Adrenal gland (tissue), 12 donors: Measurements from ENCODE around the gene CIAO3. TPM values are rescaled to one million over a fixed set of nuclear protein-coding genes. Genes with fewer than 3 reads are reported as not detected.

Source experiments
- DNase-seq, 7 donors: peaks; one replicate each; pipeline ENCODE4 v3.0.0-alpha.2; 2019 to 2020
- H3K27ac ChIP-seq, 5 donors: fragments of 200-600 bp; sonication (generic) in 4 of 5; 1 replicate in 3 of 5; 2 replicates in 2 of 5; pipeline versions ENCODE4 v1.5.1 to v1.8.0; 2016 to 2020; ENCODE audit warnings: mild to moderate bottlenecking in 1 of 5
- H3K27me3 ChIP-seq: fragments of 200-600 bp; 2 replicates; pipeline ENCODE4 v1.8.0; 2021
- H3K36me3 ChIP-seq, 2 donors: fragments of 200-600 bp; replicated peaks in 1 of 2; 1 replicate in 1 of 2; 2 replicates in 1 of 2; pipeline versions ENCODE4 v1.5.1 to v1.8.0; 2018 to 2022
- H3K4me1 ChIP-seq, 2 donors: fragments of 200-600 bp; replicated peaks in 1 of 2; 1 replicate in 1 of 2; 2 replicates in 1 of 2; pipeline versions ENCODE4 v1.5.1 to v1.8.0; 2018 to 2021
- H3K4me3 ChIP-seq, 4 donors: fragments of 200-600 bp; sonication (generic) in 3 of 4; one replicate each; pipeline ENCODE4 v1.5.1; 2016 to 2018
- H3K9me3 ChIP-seq, 3 donors: fragments of 200-600 bp; sonication (generic) in 1 of 3; replicated peaks in 1 of 3; 1 replicate in 2 of 3; 2 replicates in 1 of 3; pipeline versions ENCODE4 v1.5.1 to v1.8.0; 2016 to 2021
- CTCF ChIP-seq, 6 experiments: fragments of 450-650 bp in 4 of 6; fragments of 200-600 bp in 2 of 6; sonication (generic) in 1 of 6; IDR thresholded peaks; 1 replicate in 5 of 6; 2 replicates in 1 of 6; pipeline versions ENCODE4 v1.5.1 to v1.8.0; 2016 to 2021; ENCODE audit warnings: antibody characterized with exemption in 6 of 6, mild to moderate bottlenecking in 2 of 6, moderate library complexity in 1 of 6
- POLR2A ChIP-seq, 2 donors: fragments of 450-650 bp; IDR thresholded peaks; one replicate each; pipeline ENCODE4 v1.6.1; 2017; ENCODE audit warnings: antibody characterized with exemption in 2 of 2, mild to moderate bottlenecking in 2 of 2, moderate library complexity in 1 of 2
- WGBS, 4 donors: extraction: QIAGEN DNeasy Blood & Tissue Kit in 2 of 4; methylation state at CpG; one replicate each; pipeline versions ENCODE4 v1.1.5 to v1.1.7; 2013 to 2017; 5-methylcytosine and 5-hydroxymethylcytosine counted together
- intact Hi-C, 2 donors: fragments of 100-400 bp; cut with DNase I; formaldehyde crosslinking; loops; one replicate each; pipeline versions ENCODE4 v1.14.1 to v1.15.0; 2022 to 2023
- polyA plus RNA-seq, 3 donors: library from polyadenylated mRNA; stranded (reverse); fragments of 200-250 nt in 2 of 3; fragments of 350-450 nt in 1 of 3; fragmentation: Illumina TruSeq in 1 of 3; extraction: RNeasy Lipid Tissue Mini Kit (QIAGEN cat#74804) in 1 of 3; gene quantifications; one replicate each; pipeline ENCODE4 v1.2.3, GENCODE V29; 2013 to 2014
- total RNA-seq, 9 donors: library from RNA; depleted of rRNA in 4 of 9; stranded (reverse); fragments of >200 nt in 4 of 9; fragments of 120-200 nt in 1 of 9; fragmentation: NEBNext Ultra II Directional in 1 of 9; extraction: Animal tissue kit (Norgen Biotek cat#: 25700) in 1 of 9; gene quantifications; one replicate each; pipeline versions ENCODE4 v1.1.0 to v1.2.4, GENCODE V29; 2013 to 2023
- donor health status: healthy with polysubstance abuse.
- donor health status: Bipolar disorder and iron deficiency.
- donor health status: DM: yes; HTN: yes; CAD: no.
- donor health status: DM: no; HTN: no; CAD: no.
- donor health status: DM: no; HTN: no; CAD: no.
- donor health status: DM: yes; HTN: yes; CAD: no.

CIAO3 gene
- total and polyA plus RNA-seq, 12 donors = 8.9 to 99.4 (median 29.5) TPM

DNA sequence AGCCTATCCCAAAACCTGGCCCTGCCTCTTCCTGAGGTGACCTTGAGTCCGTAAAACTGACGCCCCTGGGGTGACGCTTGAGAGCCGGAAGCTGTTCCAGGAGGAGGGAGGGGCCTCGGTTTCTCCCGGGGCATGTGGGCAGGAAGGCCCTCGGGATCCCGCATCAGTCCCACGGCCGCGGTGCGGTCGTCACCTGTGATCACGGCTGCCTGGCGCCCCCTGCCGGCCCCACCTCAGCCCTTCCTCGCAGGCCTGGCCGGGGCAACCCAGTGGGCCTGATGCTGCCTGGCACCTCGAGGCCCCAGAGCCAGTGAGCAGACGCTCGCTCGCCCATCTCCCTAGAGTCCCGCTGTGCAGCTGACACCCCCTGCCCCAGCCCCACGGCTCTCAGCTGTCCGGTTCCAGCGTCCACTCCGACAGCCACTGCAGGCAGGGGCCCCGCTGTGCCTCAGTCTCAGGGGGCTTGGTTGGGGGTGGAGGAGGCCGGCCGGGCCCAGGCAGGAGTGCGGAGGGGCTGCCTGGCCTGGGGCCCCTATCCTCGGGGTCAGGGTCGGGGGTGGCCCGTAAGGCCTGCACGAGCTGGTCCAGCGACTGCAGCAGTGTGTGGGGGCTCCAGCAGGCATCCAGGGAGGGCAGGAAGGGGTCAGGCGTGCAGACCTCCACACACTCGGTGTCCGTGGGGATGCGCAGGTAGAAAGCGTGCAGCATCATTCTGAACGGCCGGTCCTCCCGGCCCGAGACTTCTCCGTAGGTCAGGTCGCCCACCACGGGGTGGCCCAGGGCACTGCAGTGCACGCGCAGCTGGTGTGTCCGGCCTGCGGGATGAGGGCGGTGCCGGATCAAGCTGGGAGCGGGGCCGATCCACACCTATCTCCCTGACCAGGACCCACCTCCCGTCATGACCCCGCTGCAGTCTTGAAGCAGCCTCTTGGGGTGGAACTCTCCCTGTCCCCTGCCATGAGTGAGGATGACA is 45.1 kb upstream of the CIAO3 start:
- TF ChIP-seq CTCF (IDR thresholded peaks at IDR 0.05) (peak; percentile 28 to 77 (median 62)), POLR2A (IDR thresholded peaks at IDR 0.05) (no peak)
- no peak overlapping the region for H3K4me3 ChIP-seq
- peak; percentile 60 to 83 (median 73) for DNase-seq
- intact Hi-C loops = loop anchor here in 1 of 2 donors (5.0 kb wide), 1 partner anchor 74 kb away; no protein-coding TSS in a partner anchor
- peaks cover 0 to 11% of the 10 kb centered on the region in 2 donors for H3K36me3 ChIP-seq
- H3K9me3 ChIP-seq = no peaks in the 10 kb centered on the region
- H3K27ac ChIP-seq = no peak overlapping the region
- WGBS, 4 donors = 15 to 78% (median 65%) methylated on average over 5 to 58 of the region's 58 CpGs
- peaks cover 10% of the 10 kb centered on the region for H3K27me3 ChIP-seq
- peaks cover 17 to 22% of the 10 kb centered on the region in 2 donors for H3K4me1 ChIP-seq

DNA sequence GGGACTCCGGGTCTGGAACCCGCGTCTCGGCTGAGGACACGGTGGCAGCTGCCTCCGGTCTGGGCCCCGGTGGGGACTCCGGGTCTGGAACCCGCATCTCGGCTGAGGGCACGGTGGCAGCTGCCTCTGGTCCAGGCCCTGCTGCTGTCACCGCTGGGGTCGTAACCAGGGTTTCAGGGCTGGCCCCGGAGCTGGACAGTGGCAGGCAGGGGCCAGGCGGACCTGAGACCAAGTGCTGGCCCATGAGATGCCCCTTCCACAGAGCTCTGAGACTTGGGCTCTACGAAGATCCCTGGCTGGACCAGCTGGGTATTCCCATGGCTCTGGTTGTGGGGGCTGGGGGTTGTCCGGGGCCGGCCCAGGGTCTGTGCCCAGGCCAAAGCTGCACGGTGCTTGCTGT is 43.6 kb upstream of the CIAO3 start:
- TF ChIP-seq POLR2A (IDR thresholded peaks at IDR 0.05) = no peak
- TF ChIP-seq CTCF (IDR thresholded peaks at IDR 0.05) = no peak
- H3K27me3 ChIP-seq = peaks cover 10% of the 10 kb centered on the region
- DNase-seq = no peak
- H3K4me1 ChIP-seq = peaks cover 17 to 22% of the 10 kb centered on the region in 2 donors
- H3K4me3 ChIP-seq = no peak overlapping the region
- no peaks in the 10 kb centered on the region for H3K9me3 ChIP-seq
- intact Hi-C loops = loop anchor here in 1 of 2 donors (5.0 kb wide), 1 partner anchor 77 kb away; the partner anchor contains the start of gene FBXL16
- WGBS, 4 donors = 78 to 91% (median 90%) methylated on average over 8 to 19 of the region's 19 CpGs; no CpG with 5 or more reads in 1 of the 4 donors
- no peak overlapping the region for H3K27ac ChIP-seq
- peaks cover 0 to 11% of the 10 kb centered on the region in 2 donors for H3K36me3 ChIP-seq

GRCh38 chr16:783404-784161 is 42.8 kb upstream of the CIAO3 start:
- TF ChIP-seq CTCF (IDR thresholded peaks at IDR 0.05) (no peak), POLR2A (IDR thresholded peaks at IDR 0.05) (no peak)
- Histone ChIP-seq H3K27ac (no peak overlapping the region), H3K4me1 (peaks cover 11 to 16% of the 10 kb centered on the region in 2 donors), H3K4me3 (no peak overlapping the region), H3K9me3 (no peaks in the 10 kb centered on the region), H3K36me3 (peaks cover 0 to 11% of the 10 kb centered on the region in 2 donors), H3K27me3 (peaks cover 13% of the 10 kb centered on the region)
- WGBS, 4 donors = 24 to 51% (median 35%) methylated on average over 4 to 17 of the region's 17 CpGs
- DNase-seq = peak; percentile 64 to 77 (median 75)
- intact Hi-C loops = loop anchor here in 1 of 2 donors (5.0 kb wide), 1 partner anchor 76 kb away; the partner anchor contains the start of gene FBXL16
